Measurements from ENCODE around the gene SHC1. TPM values are rescaled to one million over a fixed set of nuclear protein-coding genes. Genes with fewer than 3 reads are reported as not detected.

The SHC1 gene
- polyA plus RNA-seq, 1 experiment: 371 TPM

DNA sequence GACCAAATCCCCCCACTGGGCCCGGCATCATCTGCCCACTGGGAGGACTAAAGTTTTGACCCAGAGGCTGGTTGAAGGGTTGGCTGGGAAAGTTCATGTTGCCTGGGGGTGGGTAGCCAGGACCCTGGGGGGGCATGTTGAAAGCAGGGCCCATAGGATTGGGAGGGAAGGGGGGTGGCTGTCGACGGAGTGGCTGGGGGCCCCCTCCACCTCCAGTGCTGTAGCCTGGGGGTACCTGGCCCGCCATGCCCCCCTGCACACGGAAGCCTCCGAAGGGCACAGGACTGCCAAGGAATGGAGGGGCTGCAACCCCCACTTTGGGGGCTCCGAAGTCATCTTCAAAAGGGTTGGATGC, 11.1 kb downstream of the SHC1 start:
- ChIA-PET POLR2A (interaction anchor here (5.6 kb wide), 1 partner anchor 12 kb away, joined by 59 read pairs; the partner anchor contains the start of gene SHC1), CTCF (interaction anchor here (1.3 to 1.7 kb wide), 2 partner anchors 36 to 126 kb away, joined by 3 to 4 read pairs; no protein-coding TSS in a partner anchor)
- H3K27me3 ChIP-seq (ENCODE audit: control insufficient read depth, insufficient read depth, low read length): no peaks in the 10 kb centered on the region
- H3K9me3 ChIP-seq (ENCODE audit: control insufficient read depth, insufficient read depth, low read length): no peaks in the 10 kb centered on the region; the same call in 1 of the 2 replicates
- no peak overlapping the region for H3K27ac ChIP-seq (ENCODE audit: low read depth, low read length)
- no peak overlapping the region for H3K4me3 ChIP-seq (ENCODE audit: low read depth, low read length)
- DNase-seq (ENCODE audit: low read depth, low spot score): no peak
- TF ChIP-seq, protein P1, sequence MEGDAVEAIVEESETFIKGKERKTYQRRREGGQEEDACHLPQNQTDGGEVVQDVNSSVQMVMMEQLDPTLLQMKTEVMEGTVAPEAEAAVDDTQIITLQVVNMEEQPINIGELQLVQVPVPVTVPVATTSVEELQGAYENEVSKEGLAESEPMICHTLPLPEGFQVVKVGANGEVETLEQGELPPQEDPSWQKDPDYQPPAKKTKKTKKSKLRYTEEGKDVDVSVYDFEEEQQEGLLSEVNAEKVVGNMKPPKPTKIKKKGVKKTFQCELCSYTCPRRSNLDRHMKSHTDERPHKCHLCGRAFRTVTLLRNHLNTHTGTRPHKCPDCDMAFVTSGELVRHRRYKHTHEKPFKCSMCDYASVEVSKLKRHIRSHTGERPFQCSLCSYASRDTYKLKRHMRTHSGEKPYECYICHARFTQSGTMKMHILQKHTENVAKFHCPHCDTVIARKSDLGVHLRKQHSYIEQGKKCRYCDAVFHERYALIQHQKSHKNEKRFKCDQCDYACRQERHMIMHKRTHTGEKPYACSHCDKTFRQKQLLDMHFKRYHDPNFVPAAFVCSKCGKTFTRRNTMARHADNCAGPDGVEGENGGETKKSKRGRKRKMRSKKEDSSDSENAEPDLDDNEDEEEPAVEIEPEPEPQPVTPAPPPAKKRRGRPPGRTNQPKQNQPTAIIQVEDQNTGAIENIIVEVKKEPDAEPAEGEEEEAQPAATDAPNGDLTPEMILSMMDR (IDR thresholded peaks at IDR 0.05; ENCODE audit: low read depth, low read length): no peak

DNA sequence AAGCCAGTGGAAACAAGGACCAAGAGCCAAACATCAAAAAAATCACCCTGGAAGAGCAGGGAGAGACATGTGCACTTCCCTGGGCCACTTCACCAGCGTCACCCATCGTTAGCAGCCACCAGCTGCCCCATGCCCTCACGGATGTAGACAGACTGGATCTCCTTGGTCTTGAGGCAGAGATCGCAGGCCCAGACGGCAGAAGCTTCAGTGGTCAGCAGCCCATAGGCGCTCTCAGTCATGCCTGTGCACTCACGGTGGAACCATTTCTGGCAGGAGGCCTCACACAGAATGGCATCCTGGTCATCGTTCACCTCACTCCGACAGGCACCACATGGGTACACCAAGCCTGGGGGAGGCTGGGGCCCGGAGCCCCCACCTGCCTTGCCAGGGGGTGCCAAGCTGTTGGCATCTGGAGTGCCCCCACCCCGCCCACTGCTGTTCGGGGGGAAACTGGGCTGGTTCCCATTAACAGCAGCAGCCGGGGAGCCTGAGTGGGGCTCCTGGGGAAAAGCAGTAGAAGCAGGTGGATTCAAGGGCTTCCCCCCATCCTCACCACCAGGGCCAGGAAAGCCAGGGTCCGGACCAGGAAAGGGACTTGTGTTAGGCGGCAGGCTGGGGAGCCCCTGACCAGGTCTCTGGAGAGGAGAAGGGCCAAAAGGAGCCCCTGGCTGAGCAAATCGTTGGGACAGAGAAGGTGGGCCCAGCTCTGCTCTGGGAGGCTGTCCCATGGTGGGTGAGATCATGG, 11.7 kb downstream of the SHC1 start:
- no peak overlapping the region for H3K4me3 ChIP-seq (ENCODE audit: low read depth, low read length)
- no peaks in the 10 kb centered on the region; the same call in 1 of the 2 replicates for H3K9me3 ChIP-seq (ENCODE audit: control insufficient read depth, insufficient read depth, low read length)
- no peak overlapping the region for H3K27ac ChIP-seq (ENCODE audit: low read depth, low read length)
- CTCF ChIA-PET: no interaction called here
- POLR2A ChIA-PET: interaction anchor here (5.5 to 5.6 kb wide), 2 partner anchors 12 to 13 kb away, joined by 21 to 59 read pairs; partner anchors contain the start of gene SHC1
- no peak for DNase-seq (ENCODE audit: low read depth, low spot score)
- TF ChIP-seq, protein P1 (IDR thresholded peaks at IDR 0.05; ENCODE audit: low read depth, low read length): no peak
- no peaks in the 10 kb centered on the region for H3K27me3 ChIP-seq (ENCODE audit: control insufficient read depth, insufficient read depth, low read length)

DNA sequence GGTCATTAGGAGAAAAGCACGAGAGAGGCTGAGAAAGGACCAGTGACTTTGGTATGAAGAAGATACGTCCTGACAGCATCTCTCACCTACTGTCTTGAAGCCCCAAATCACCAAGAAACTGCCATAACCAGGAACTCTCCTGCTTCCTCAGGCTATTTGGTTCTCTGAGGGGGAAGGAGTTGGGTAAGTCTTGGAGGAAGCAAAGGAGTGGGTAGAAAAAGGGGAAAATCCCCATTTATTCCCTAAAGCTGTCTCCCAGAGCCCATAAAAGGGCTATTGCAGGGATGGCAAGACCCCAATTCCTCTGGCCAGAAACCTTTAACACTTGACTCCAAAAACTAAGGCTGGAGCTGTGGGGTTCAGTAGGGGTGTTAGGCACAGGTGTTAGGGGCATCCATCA, 12.5 kb downstream of the SHC1 start:
- ChIA-PET CTCF (no interaction called here), POLR2A (interaction anchor here (5.5 kb wide), 1 partner anchor 13 kb away, joined by 21 read pairs; the partner anchor contains the start of gene SHC1)
- TF ChIP-seq, protein P1 (IDR thresholded peaks at IDR 0.05; ENCODE audit: low read depth, low read length): no peak
- DNase-seq (ENCODE audit: low read depth, low spot score): no peak
- no peak overlapping the region for H3K4me3 ChIP-seq (ENCODE audit: low read depth, low read length)
- no peak overlapping the region for H3K27ac ChIP-seq (ENCODE audit: low read depth, low read length)
- no peaks in the 10 kb centered on the region for H3K27me3 ChIP-seq (ENCODE audit: control insufficient read depth, insufficient read depth, low read length)
- H3K9me3 ChIP-seq (ENCODE audit: control insufficient read depth, insufficient read depth, low read length): no peaks in the 10 kb centered on the region; the same call in 1 of the 2 replicates

DNA sequence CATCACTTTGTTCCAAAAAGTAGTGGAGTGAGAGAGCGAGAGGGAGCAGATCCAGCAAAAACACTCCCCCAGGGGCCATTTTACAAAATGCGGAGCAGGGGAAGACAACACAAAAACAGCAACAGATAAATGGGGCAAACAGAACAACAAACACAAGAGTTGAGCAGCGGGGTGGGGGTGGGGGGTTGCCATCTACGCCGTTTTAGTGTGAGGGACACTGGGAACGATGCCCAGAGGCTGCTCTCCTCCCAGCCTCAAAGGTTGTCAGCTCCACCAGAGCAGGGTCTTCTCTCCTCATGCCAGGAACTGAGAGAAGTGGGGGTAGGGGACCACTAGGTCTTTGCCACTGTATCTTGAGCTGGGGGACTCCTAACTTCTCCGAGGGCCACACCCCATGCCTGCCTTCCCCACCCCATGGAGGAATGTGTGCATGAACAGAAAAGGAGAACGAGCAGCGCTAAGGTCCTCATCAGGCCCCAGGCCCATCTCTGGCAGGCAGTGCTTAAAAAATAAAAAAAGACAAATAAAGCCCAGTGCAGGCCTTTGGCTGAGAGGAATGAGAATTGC, 13.4 kb downstream of the SHC1 start:
- Histone ChIP-seq H3K27me3 (ENCODE audit: control insufficient read depth, insufficient read depth, low read length) (no peaks in the 10 kb centered on the region), H3K4me3 (ENCODE audit: low read depth, low read length) (no peak overlapping the region), H3K9me3 (ENCODE audit: control insufficient read depth, insufficient read depth, low read length) (no peaks in the 10 kb centered on the region; the same call in 1 of the 2 replicates), H3K27ac (ENCODE audit: low read depth, low read length) (no peak overlapping the region)
- TF ChIP-seq, protein P1 (IDR thresholded peaks at IDR 0.05; ENCODE audit: low read depth, low read length): no peak
- ChIA-PET CTCF (interaction anchor here (1.0 to 3.8 kb wide), 2 partner anchors 37 to 398 kb away, joined by 3 to 28 read pairs; partner anchors contain the start of gene LENEP), POLR2A (interaction anchor here (5.5 kb wide), 1 partner anchor 14 kb away, joined by 21 read pairs; the partner anchor contains the start of gene SHC1)
- DNase-seq (ENCODE audit: low read depth, low spot score): no peak
